Urinary bladder (tissue), 4 donors: Measurements from ENCODE around the gene NBR1. TPM values are rescaled to one million over a fixed set of nuclear protein-coding genes. Genes with fewer than 3 reads are reported as not detected.
"Not testable (repeated sequence)": the region's sequence is repeated elsewhere in the genome, so short reads cannot be mapped to it uniquely, and the experiment has no call there.

Source experiments
- DNase-seq: peaks from one replicate; pipeline ENCODE4 v3.0.0-alpha.2; 2015; ENCODE audit errors: extremely low spot score
- H3K27ac ChIP-seq: one replicate; pipeline ENCODE4 v1.5.1; 2013; ENCODE audit warnings: low read depth, mild to moderate bottlenecking, moderate library complexity
- H3K36me3 ChIP-seq: one replicate; pipeline ENCODE4 v1.6.1; 2013; ENCODE audit warnings: mild to moderate bottlenecking, moderate library complexity; ENCODE audit not compliant: insufficient read depth
- H3K4me1 ChIP-seq: one replicate; pipeline ENCODE4 v1.6.1; 2013; ENCODE audit warnings: mild to moderate bottlenecking, moderate library complexity; ENCODE audit not compliant: insufficient read depth
- H3K4me3 ChIP-seq: one replicate; pipeline ENCODE4 v1.5.1; 2013; ENCODE audit warnings: low read depth, low read length
- WGBS: extraction: QIAGEN DNeasy Blood & Tissue Kit; methylation state at CpG from one replicate; pipeline ENCODE4 v1.1.7; 2013; 5-methylcytosine and 5-hydroxymethylcytosine counted together
- polyA plus RNA-seq: library from polyadenylated mRNA; stranded (reverse); fragments of 200-250 nt; gene quantifications from one replicate; pipeline ENCODE4 v1.2.3, GENCODE V29; 2013
- total RNA-seq: library from RNA; depleted of rRNA; stranded (reverse); fragments of >200 nt; gene quantifications from one replicate; pipeline ENCODE4 v1.2.3, GENCODE V29; 2014
- donor health status: healthy with polysubstance abuse.
- donor health status: healthy.

The NBR1 gene
- total and polyA plus RNA-seq, 2 donors, result 65.1 to 95.9 TPM

- H3K4me3 ChIP-seq, result peak overlapping the region; percentile 42
- no peak overlapping the region for H3K27ac ChIP-seq
- H3K36me3 ChIP-seq, result peaks cover 5% of the 10 kb centered on the region
- no peaks in the 10 kb centered on the region for H3K4me1 ChIP-seq
- no peak for DNase-seq
- WGBS, result 60% methylated on average over 7 of the region's 7 CpGs
These were observed 41.9 kb downstream of the NBR1 start for GRCh38 chr17:43212641-43213490.

GRCh38 chr17:43213545-43213944 is 42.5 kb downstream of the NBR1 start:
- no peak overlapping the region for H3K4me3 ChIP-seq
- 94% methylated on average over 2 of the region's 2 CpGs for WGBS
- H3K4me1 ChIP-seq, result no peaks in the 10 kb centered on the region
- peaks cover 4% of the 10 kb centered on the region for H3K36me3 ChIP-seq
- no peak for DNase-seq
- no peak overlapping the region for H3K27ac ChIP-seq

GRCh38 chr17:43215341-43215740 is 44.3 kb downstream of the NBR1 start:
- no peaks in the 10 kb centered on the region for H3K36me3 ChIP-seq

GRCh38 chr17:43216369-43216761 is 45.4 kb downstream of the NBR1 start:
- no peak for DNase-seq
- WGBS, result 89% methylated on average over 4 of the region's 4 CpGs
- H3K27ac ChIP-seq, result no peak overlapping the region

More at GRCh38 chr17:43215341-43215740, 44.3 kb downstream of the NBR1 start:
- 94% methylated on average over 3 of the region's 3 CpGs for WGBS
- H3K4me3 ChIP-seq, result no peak overlapping the region
- no peak overlapping the region for H3K27ac ChIP-seq
- H3K4me1 ChIP-seq, result no peaks in the 10 kb centered on the region
- DNase-seq, result no peak

GRCh38 chr17:43216762-43217613 is 46.0 kb downstream of the NBR1 start:
- WGBS, result 87% methylated on average over 4 of the region's 4 CpGs
- Histone ChIP-seq H3K36me3 (no peaks in the 10 kb centered on the region), H3K4me3 (no peak overlapping the region), H3K27ac (no peak overlapping the region), H3K4me1 (peaks cover under 1% of the 10 kb centered on the region)
- no peak for DNase-seq

More at GRCh38 chr17:43216369-43216761, 45.4 kb downstream of the NBR1 start:
- Histone ChIP-seq H3K4me1 (no peaks in the 10 kb centered on the region), H3K36me3 (no peaks in the 10 kb centered on the region), H3K4me3 (no peak overlapping the region)

GRCh38 chr17:43217614-43218087 is 46.6 kb downstream of the NBR1 start:
- H3K27ac ChIP-seq, result no peak overlapping the region
- 95% methylated on average over 2 of the region's 2 CpGs for WGBS
- peaks cover 1% of the 10 kb centered on the region for H3K4me1 ChIP-seq
- DNase-seq, result no peak
- no peak overlapping the region for H3K4me3 ChIP-seq
- H3K36me3 ChIP-seq, result no peaks in the 10 kb centered on the region

- no peak overlapping the region for H3K4me3 ChIP-seq
- H3K36me3 ChIP-seq, result no peaks in the 10 kb centered on the region
- 90% methylated on average over 2 of the region's 2 CpGs for WGBS
- no peak overlapping the region for H3K27ac ChIP-seq
- no peak for DNase-seq
- peaks cover 1% of the 10 kb centered on the region for H3K4me1 ChIP-seq
These were observed 48.0 kb downstream of the NBR1 start for GRCh38 chr17:43219001-43219400.

- Histone ChIP-seq H3K4me1 (peaks cover 1% of the 10 kb centered on the region), H3K36me3 (no peaks in the 10 kb centered on the region), H3K4me3 (no peak overlapping the region), H3K27ac (no peak overlapping the region)
- DNase-seq, result no peak
- WGBS, result 65% methylated on average over 8 of the region's 8 CpGs
These were observed 48.8 kb downstream of the NBR1 start for GRCh38 chr17:43219746-43220380.

GRCh38 chr17:43220511-43221125 is 49.6 kb downstream of the NBR1 start:
- no peak overlapping the region for H3K4me3 ChIP-seq
- peaks cover 1% of the 10 kb centered on the region for H3K4me1 ChIP-seq
- H3K27ac ChIP-seq, result no peak overlapping the region
- 82% methylated on average over 9 of the region's 9 CpGs for WGBS
- H3K36me3 ChIP-seq, result no peaks in the 10 kb centered on the region
- DNase-seq, result no peak

- Histone ChIP-seq H3K4me1 (peaks cover 1% of the 10 kb centered on the region), H3K27ac (no peak overlapping the region), H3K36me3 (no peaks in the 10 kb centered on the region), H3K4me3 (no peak overlapping the region)
- 93% methylated on average over 7 of the region's 7 CpGs for WGBS
- no peak for DNase-seq
These were observed 53.2 kb downstream of the NBR1 start for GRCh38 chr17:43224146-43224705.

GRCh38 chr17:43226393-43226792 is 55.4 kb downstream of the NBR1 start:
- Histone ChIP-seq H3K4me1 (peaks cover 1% of the 10 kb centered on the region), H3K36me3 (no peaks in the 10 kb centered on the region), H3K4me3 (no peak overlapping the region), H3K27ac (no peak overlapping the region)
- 92% methylated on average over 7 of the region's 7 CpGs for WGBS
- no peak for DNase-seq

- not testable (repeated sequence) for H3K4me1 ChIP-seq, DNase-seq, H3K36me3 ChIP-seq, H3K27ac ChIP-seq, H3K4me3 ChIP-seq
- no CpG with 5 or more reads among the region's 7 CpGs for WGBS
These were observed 57.2 kb downstream of the NBR1 start, which contains the start of gene CCDC200 for GRCh38 chr17:43228020-43228782. TSS of gene CCDC200 (minus strand) at chr17:43228623. CDS start at chr17:43228554, 69 bp downstream.
